IMR-90 (cell line): ENCODE measurements around the gene THADA. TPM values are rescaled to one million over a fixed set of nuclear protein-coding genes. Genes with fewer than 3 reads are reported as not detected.

Source experiments
- ATAC-seq: fragments of 200-7000 bp; cut with Tn5 transposase; 2 replicates; pipeline ENCODE4 v1.9.1; 2020; ENCODE audit warnings: low read depth, mild to moderate bottlenecking, moderate library complexity
- BruUV-seq: library from RNA; stranded (reverse); fragments of 400-500 nt; replicated peaks from 2 replicates; lab custom pipeline; 2021; lab: Mats Ljungman, UMichigan
- CTCF ChIA-PET: fragments of 300-600 bp; formaldehyde crosslinking; extraction: SDS; loops from one replicate; lab custom pipeline; 2021; ENCODE audit warnings: antibody characterized with exemption; lab: Yijun Ruan, JAX
- POLR2A ChIA-PET: fragments of 300-600 bp; sonication (Branson Sonifier 250); formaldehyde crosslinking; loops from one replicate; lab custom pipeline; 2022; ENCODE audit warnings: antibody characterized with exemption; ENCODE audit not compliant: unreplicated experiment; lab: Charles Lee
- DNase-seq: peaks from one replicate; pipeline ENCODE4 v3.0.0; 2013
- H2AFZ ChIP-seq: replicated peaks from 2 replicates; pipeline ENCODE3; 2013; ENCODE audit warnings: low read length, mild to moderate bottlenecking; ENCODE audit not compliant: poor library complexity
- H2AK5ac ChIP-seq: 2 replicates; pipeline ENCODE4 v1.6.1; 2013; ENCODE audit warnings: low read depth, low read length, inconsistent platforms
- H2AK9ac ChIP-seq: replicated peaks from 2 replicates; pipeline ENCODE3; 2013; ENCODE audit warnings: mild to moderate bottlenecking, low read depth, low read length, moderate library complexity; ENCODE audit not compliant: poor library complexity
- H2BK120ac ChIP-seq: 2 replicates; pipeline ENCODE4 v1.6.1; 2013; ENCODE audit warnings: low read depth, low read length, inconsistent platforms
- H2BK15ac ChIP-seq: 3 replicates; pipeline ENCODE4 v1.6.1; 2013; ENCODE audit warnings: low read depth, low read length, inconsistent platforms
- H2BK20ac ChIP-seq: 2 replicates; pipeline ENCODE4 v1.6.1; 2013; ENCODE audit warnings: low read depth, mild to moderate bottlenecking, inconsistent platforms, low read length, moderate library complexity
- H2BK5ac ChIP-seq: 2 replicates; pipeline ENCODE4 v1.6.1; 2013; ENCODE audit warnings: mild to moderate bottlenecking, low read depth, low read length, inconsistent platforms; ENCODE audit not compliant: poor library complexity, severe bottlenecking
- H3K14ac ChIP-seq: replicated peaks from 2 replicates; pipeline ENCODE4 v1.6.1; 2013; ENCODE audit warnings: low read depth, low read length, inconsistent platforms
- H3K18ac ChIP-seq: 2 replicates; pipeline ENCODE4 v1.6.1; 2013; ENCODE audit warnings: low read depth, low read length, control low read depth
- H3K23ac ChIP-seq: 2 replicates; pipeline ENCODE4 v1.6.1; 2013; ENCODE audit warnings: low read depth, low read length, inconsistent platforms
- H3K27ac ChIP-seq: 2 replicates; pipeline ENCODE4 v1.5.1; 2013; ENCODE audit warnings: mild to moderate bottlenecking, control low read depth, low read length; ENCODE audit not compliant: insufficient read depth
- H3K27me3 ChIP-seq: 2 replicates; pipeline ENCODE4 v1.6.1; 2013; ENCODE audit warnings: low read length; ENCODE audit not compliant: control insufficient read depth, insufficient read depth
- H3K36me3 ChIP-seq: 2 replicates; pipeline ENCODE4 v1.6.1; 2013; ENCODE audit warnings: low read length, mixed read lengths; ENCODE audit not compliant: control insufficient read depth, insufficient read depth
- H3K4ac ChIP-seq: 2 replicates; pipeline ENCODE4 v1.6.1; 2013; ENCODE audit warnings: low read depth, low read length, inconsistent platforms
- H3K4me1 ChIP-seq: 2 replicates; pipeline ENCODE4 v1.6.1; 2013; ENCODE audit warnings: low read length, mixed read lengths; ENCODE audit not compliant: control insufficient read depth, insufficient read depth
- H3K4me2 ChIP-seq: 2 replicates; pipeline ENCODE4 v1.6.1; 2013; ENCODE audit warnings: low read depth, mild to moderate bottlenecking, control low read depth, low read length, moderate library complexity
- H3K4me3 ChIP-seq: 2 replicates; pipeline ENCODE4 v1.5.1; 2013; ENCODE audit warnings: low read depth, mild to moderate bottlenecking, control low read depth, low read length, moderate library complexity; ENCODE audit not compliant: insufficient read depth
- H3K56ac ChIP-seq: 2 replicates; pipeline ENCODE4 v1.6.1; 2013; ENCODE audit warnings: low read length, inconsistent platforms; ENCODE audit not compliant: insufficient read depth; ENCODE audit errors: extremely low read depth
- H3K79me1 ChIP-seq, 2 experiments: 2 replicates each; pipeline ENCODE4 v1.6.1; 2013; ENCODE audit warnings: low read length in 2 of 2, inconsistent platforms in 1 of 2, low read depth in 1 of 2
- H3K9ac ChIP-seq: 2 replicates; pipeline ENCODE4 v1.6.1; 2013; ENCODE audit warnings: low read depth, low read length, control low read depth
- H3K9me1 ChIP-seq: 2 replicates; pipeline ENCODE4 v1.6.1; 2013; ENCODE audit warnings: low read length, inconsistent platforms; ENCODE audit not compliant: insufficient read depth
- H3K9me3 ChIP-seq: 2 replicates; pipeline ENCODE4 v1.6.1; 2013; ENCODE audit warnings: low read length; ENCODE audit not compliant: control insufficient read depth, insufficient read depth
- H4K20me1 ChIP-seq: 2 replicates; pipeline ENCODE4 v1.6.1; 2013; ENCODE audit warnings: low read length, inconsistent platforms; ENCODE audit not compliant: insufficient read depth
- H4K5ac ChIP-seq: 2 replicates; pipeline ENCODE4 v1.6.1; 2013; ENCODE audit warnings: mild to moderate bottlenecking, low read depth, low read length, control low read depth
- H4K8ac ChIP-seq, 2 experiments: 2 replicates each; pipeline ENCODE4 v1.6.1; 2013; ENCODE audit warnings: low read depth in 2 of 2, low read length in 2 of 2, control low read depth in 1 of 2, inconsistent platforms in 1 of 2
- H4K91ac ChIP-seq: 2 replicates; pipeline ENCODE4 v1.6.1; 2013; ENCODE audit warnings: low read depth, low read length, inconsistent platforms; ENCODE audit not compliant: insufficient read depth
- BHLHE40 ChIP-seq: fragments of 150-350 bp; IDR thresholded peaks from 2 replicates; pipeline ENCODE4 v1.6.1; 2016; ENCODE audit warnings: mild to moderate bottlenecking, low read depth, low read length
- CEBPB ChIP-seq: IDR thresholded peaks from 2 replicates; pipeline ENCODE4 v1.6.1; 2012; ENCODE audit warnings: low read depth, low read length, improper control_type of control experiment
- CHD1 ChIP-seq: IDR thresholded peaks from 2 replicates; pipeline ENCODE4 v1.6.1; 2012; ENCODE audit warnings: low read depth, low read length, improper control_type of control experiment
- FOS ChIP-seq: fragments of 150-350 bp; IDR thresholded peaks from 2 replicates; pipeline ENCODE4 v1.6.1; 2016; ENCODE audit warnings: low read depth, low read length
- MAFK ChIP-seq: IDR thresholded peaks from 2 replicates; pipeline ENCODE4 v1.6.1; 2012; ENCODE audit warnings: low read depth, low read length, improper control_type of control experiment
- MAZ ChIP-seq: IDR thresholded peaks from 2 replicates; pipeline ENCODE4 v1.6.1; 2012; ENCODE audit warnings: low read depth, mild to moderate bottlenecking, low read length, improper control_type of control experiment, moderate library complexity, borderline replicate concordance
- MXI1 ChIP-seq: IDR thresholded peaks from 2 replicates; pipeline ENCODE4 v1.6.1; 2012; ENCODE audit warnings: low read depth, mild to moderate bottlenecking, low read length, moderate library complexity, borderline replicate concordance
- NFE2L2 ChIP-seq: fragments of 150-350 bp; IDR thresholded peaks from 2 replicates; pipeline ENCODE4 v1.6.1; 2016; ENCODE audit warnings: low read depth, mild to moderate bottlenecking, low read length
- RAD21 ChIP-seq: IDR thresholded peaks from 2 replicates; pipeline ENCODE4 v1.6.1; 2012; ENCODE audit warnings: low read length, improper control_type of control experiment
- RCOR1 ChIP-seq: IDR thresholded peaks from 2 replicates; pipeline ENCODE4 v1.6.1; 2012; ENCODE audit warnings: mild to moderate bottlenecking, low read length, improper control_type of control experiment; ENCODE audit not compliant: insufficient replicate concordance
- RFX5 ChIP-seq: IDR thresholded peaks from 2 replicates; pipeline ENCODE4 v1.8.0; 2012; ENCODE audit warnings: low read depth, mild to moderate bottlenecking, low read length, moderate library complexity
- SMC3 ChIP-seq: fragments of 150-350 bp; IDR thresholded peaks from 2 replicates; pipeline ENCODE4 v1.6.1; 2016; ENCODE audit warnings: low read depth, mild to moderate bottlenecking, antibody characterized with exemption, low read length, moderate library complexity
- dilution Hi-C: fragments of 300-500 bp; cut with HindIII; formaldehyde crosslinking; loops from one replicate; pipeline ENCODE4 v1.14.3; 2018; ENCODE audit warnings: low sequenced_read_pairs; ENCODE audit not compliant: unreplicated experiment
- in situ Hi-C: fragments of 300-500 bp; cut with MboI; formaldehyde crosslinking; loops from 3 replicates; pipeline ENCODE4 v1.14.3; 2019; ENCODE audit warnings: low sequenced_read_pairs, inconsistent platforms, mixed read lengths
- intact Hi-C: fragments of 100-400 bp; cut with micrococcal nuclease; formaldehyde crosslinking; loops from 2 replicates; pipeline ENCODE4 v1.10.0; 2022
- polyA plus RNA-seq, 3 experiments: library from polyadenylated mRNA; depleted of rRNA; stranded (reverse); fragments of >200 nt; gene quantifications; 2 replicates each; pipeline ENCODE4 v1.2.3, GENCODE V29; 2012; ENCODE audit warnings: low replicate concordance in 1 of 3
- total RNA-seq: library from RNA; depleted of rRNA; stranded (reverse); fragments of >200 nt; gene quantifications from 2 replicates; pipeline ENCODE4 v1.2.3, GENCODE V29; 2012
- TF ChIP-seq, protein P1 (sequence below): conservative IDR thresholded peaks from 2 replicates; pipeline ENCODE4 v1.5.1; 2012; ENCODE audit warnings: mild to moderate bottlenecking, low read depth, low read length, improper control_type of control experiment
- TF ChIP-seq, protein P2 (sequence below): fragments of 150-350 bp; IDR thresholded peaks from 2 replicates; pipeline ENCODE4 v1.6.1; 2016; ENCODE audit warnings: low read depth, mild to moderate bottlenecking, low read length, moderate library complexity, borderline replicate concordance
- TF ChIP-seq, protein P3 (sequence below): fragments of 150-350 bp; IDR thresholded peaks from 2 replicates; pipeline ENCODE4 v1.6.1; 2017; ENCODE audit warnings: mild to moderate bottlenecking, antibody characterized with exemption, low read length, low read depth

Gene THADA
- total and polyA plus RNA-seq, 2 of the 4 experiments (the other 2 are of a cell fraction): 10.5 to 21.3 TPM

DNA sequence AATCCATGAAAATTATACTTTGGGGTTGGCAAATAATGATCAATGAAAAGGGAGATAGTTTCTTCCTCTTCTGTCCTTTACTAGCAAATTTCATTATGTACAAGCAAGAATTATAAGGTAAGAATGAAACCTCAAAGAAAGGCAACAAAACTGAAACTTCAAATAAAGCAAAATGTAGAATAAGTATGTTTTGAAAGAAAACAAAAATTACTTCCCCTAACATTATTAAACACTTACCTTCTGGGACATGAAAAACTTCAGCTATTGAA lies 29.4 kb downstream of the THADA start:
- Histone ChIP-seq H2AFZ (no peak overlapping the region), H3K27ac (no peak overlapping the region), H3K4me1 (no peaks in the 10 kb centered on the region), H4K8ac (no peak overlapping the region), H3K23ac (no peak overlapping the region), H2BK15ac (no peak overlapping the region), H2BK20ac (no peak overlapping the region), H3K56ac (no peak overlapping the region), H3K9me1 (no peaks in the 10 kb centered on the region), H2AK5ac (no peak overlapping the region), H4K5ac (no peak overlapping the region), H3K18ac (no peak overlapping the region), H3K4ac (no peak overlapping the region), H3K14ac (no peak overlapping the region), H3K9ac (no peak overlapping the region), H2AK9ac (no peak overlapping the region), H3K4me3 (no peak overlapping the region), H3K4me2 (no peak overlapping the region), H3K36me3 (peaks cover 7% of the 10 kb centered on the region), H3K27me3 (no peaks in the 10 kb centered on the region), H4K91ac (no peak overlapping the region), H2BK120ac (no peak overlapping the region), H3K79me1 (no peaks in the 10 kb centered on the region), H4K20me1 (no peaks in the 10 kb centered on the region), H3K9me3 (no peaks in the 10 kb centered on the region), H2BK5ac (no peak overlapping the region)
- TF ChIP-seq RAD21: no peak
- TF ChIP-seq NFE2L2: no peak
- TF ChIP-seq, protein P1, sequence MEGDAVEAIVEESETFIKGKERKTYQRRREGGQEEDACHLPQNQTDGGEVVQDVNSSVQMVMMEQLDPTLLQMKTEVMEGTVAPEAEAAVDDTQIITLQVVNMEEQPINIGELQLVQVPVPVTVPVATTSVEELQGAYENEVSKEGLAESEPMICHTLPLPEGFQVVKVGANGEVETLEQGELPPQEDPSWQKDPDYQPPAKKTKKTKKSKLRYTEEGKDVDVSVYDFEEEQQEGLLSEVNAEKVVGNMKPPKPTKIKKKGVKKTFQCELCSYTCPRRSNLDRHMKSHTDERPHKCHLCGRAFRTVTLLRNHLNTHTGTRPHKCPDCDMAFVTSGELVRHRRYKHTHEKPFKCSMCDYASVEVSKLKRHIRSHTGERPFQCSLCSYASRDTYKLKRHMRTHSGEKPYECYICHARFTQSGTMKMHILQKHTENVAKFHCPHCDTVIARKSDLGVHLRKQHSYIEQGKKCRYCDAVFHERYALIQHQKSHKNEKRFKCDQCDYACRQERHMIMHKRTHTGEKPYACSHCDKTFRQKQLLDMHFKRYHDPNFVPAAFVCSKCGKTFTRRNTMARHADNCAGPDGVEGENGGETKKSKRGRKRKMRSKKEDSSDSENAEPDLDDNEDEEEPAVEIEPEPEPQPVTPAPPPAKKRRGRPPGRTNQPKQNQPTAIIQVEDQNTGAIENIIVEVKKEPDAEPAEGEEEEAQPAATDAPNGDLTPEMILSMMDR: no peak
- TF ChIP-seq RFX5: no peak
- TF ChIP-seq RCOR1: no peak
- TF ChIP-seq MXI1: no peak
- TF ChIP-seq, protein P2, sequence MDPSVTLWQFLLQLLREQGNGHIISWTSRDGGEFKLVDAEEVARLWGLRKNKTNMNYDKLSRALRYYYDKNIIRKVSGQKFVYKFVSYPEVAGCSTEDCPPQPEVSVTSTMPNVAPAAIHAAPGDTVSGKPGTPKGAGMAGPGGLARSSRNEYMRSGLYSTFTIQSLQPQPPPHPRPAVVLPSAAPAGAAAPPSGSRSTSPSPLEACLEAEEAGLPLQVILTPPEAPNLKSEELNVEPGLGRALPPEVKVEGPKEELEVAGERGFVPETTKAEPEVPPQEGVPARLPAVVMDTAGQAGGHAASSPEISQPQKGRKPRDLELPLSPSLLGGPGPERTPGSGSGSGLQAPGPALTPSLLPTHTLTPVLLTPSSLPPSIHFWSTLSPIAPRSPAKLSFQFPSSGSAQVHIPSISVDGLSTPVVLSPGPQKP: no peak
- no peak for TF ChIP-seq MAZ
- TF ChIP-seq BHLHE40: no peak
- TF ChIP-seq SMC3: no peak
- TF ChIP-seq FOS: no peak
- TF ChIP-seq CHD1: no peak
- no peak for TF ChIP-seq MAFK
- TF ChIP-seq CEBPB: no peak
- TF ChIP-seq, protein P3, sequence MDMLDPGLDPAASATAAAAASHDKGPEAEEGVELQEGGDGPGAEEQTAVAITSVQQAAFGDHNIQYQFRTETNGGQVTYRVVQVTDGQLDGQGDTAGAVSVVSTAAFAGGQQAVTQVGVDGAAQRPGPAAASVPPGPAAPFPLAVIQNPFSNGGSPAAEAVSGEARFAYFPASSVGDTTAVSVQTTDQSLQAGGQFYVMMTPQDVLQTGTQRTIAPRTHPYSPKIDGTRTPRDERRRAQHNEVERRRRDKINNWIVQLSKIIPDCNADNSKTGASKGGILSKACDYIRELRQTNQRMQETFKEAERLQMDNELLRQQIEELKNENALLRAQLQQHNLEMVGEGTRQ: no peak
- no peak for ATAC-seq
- dilution Hi-C loops: no loop called here
- intact Hi-C loops: no loop called here
- no peak for DNase-seq
- BruUV-seq: no TSS peak
- POLR2A ChIA-PET: no interaction called here
- CTCF ChIA-PET: interaction anchor here (0.6 to 3.5 kb wide), 5 partner anchors 9 to 879 kb away, joined by 3 to 15 read pairs (median 3); no protein-coding TSS in a partner anchor
- in situ Hi-C loops: loop anchor here (25.0 kb wide), 1 partner anchor 729 kb away; no protein-coding TSS in a partner anchor
